GM10266 (cell line): ENCODE results near the gene FST.

Source experiments
- DNase-seq: peaks from one replicate; pipeline ENCODE4 v3.0.0; 2012; ENCODE audit errors: extremely low spot score
- CTCF ChIP-seq: IDR thresholded peaks from 2 replicates; pipeline ENCODE4 v1.5.1; 2012; ENCODE audit warnings: mild to moderate bottlenecking, low read depth; ENCODE audit not compliant: control insufficient read depth, insufficient read depth; ENCODE audit errors: missing control alignments

The FST gene

GRCh38 chr5:53456366-53456765, 24.1 kb upstream of the FST start:
- TF ChIP-seq CTCF = no peak
- no peak for DNase-seq

DNA sequence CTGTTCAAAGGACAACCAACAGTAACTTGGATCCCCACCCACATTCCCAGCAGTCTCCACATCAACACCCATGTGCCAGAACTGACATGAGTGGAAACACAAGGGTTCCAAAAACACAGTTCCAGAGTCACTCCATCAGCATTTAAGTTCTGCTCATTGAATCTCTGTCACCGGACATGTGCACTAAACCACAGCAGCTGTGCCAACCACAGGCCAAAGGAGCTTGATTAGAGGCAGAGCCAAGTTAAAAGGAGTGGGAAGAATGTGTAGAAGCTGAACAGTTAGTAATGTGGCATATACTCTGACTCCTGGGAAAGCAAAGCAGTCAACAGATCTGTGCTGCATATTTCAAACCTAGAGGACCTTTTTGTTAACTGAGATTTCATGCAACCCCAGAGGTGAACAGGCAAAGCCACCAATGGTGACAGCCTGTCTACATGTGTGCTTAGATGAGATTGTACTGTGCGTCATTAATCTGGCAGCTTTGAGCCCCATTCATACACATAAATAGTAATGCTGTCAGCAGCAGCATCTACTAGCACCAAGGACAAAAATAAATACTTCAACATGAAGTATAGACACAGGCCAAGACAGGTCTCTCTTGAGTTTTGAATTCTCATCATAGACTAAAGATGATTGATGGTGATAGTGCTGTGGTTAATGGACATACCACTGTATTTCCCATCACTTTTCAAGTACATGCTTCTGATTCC, 16.4 kb upstream of the FST start:
- no peak for DNase-seq
- no peak for TF ChIP-seq CTCF

DNA sequence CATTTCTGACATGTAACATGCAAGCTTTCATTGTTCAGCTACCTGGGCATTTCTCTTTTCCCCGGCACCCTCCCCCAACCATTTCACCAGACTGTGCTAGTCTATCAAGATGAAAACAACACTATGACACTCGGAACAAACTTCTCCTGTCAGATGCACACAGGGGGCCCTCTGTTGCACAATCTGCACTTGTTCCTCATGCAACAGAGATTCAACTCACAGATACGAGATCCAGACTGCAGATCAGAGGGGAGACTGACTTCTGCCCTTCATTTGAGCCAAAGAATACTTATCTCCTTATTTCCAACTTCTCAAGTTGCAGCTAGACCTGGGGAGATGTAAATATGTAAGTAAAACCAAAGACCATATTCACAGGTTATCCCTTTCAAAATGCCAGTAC, 15.7 kb upstream of the FST start:
- TF ChIP-seq CTCF = no peak

GRCh38 chr5:53469946-53470687, 10.3 kb upstream of the FST start:
- TF ChIP-seq CTCF = no peak
- DNase-seq = no peak

More for the DNA sequence above, 15.7 kb upstream of the FST start:
- no peak for DNase-seq

- no peak for DNase-seq
- no peak for TF ChIP-seq CTCF
Observed at GRCh38 chr5:53472279-53472678, 8.2 kb upstream of the FST start.

GRCh38 chr5:53472720-53473510, 7.5 kb upstream of the FST start:
- no peak for TF ChIP-seq CTCF
- DNase-seq = no peak
